Mesenchymal stem cell (in vitro differentiated cells and primary cell): ENCODE measurements around the gene TLE3.

Experiments
- DNase-seq: peaks from one replicate; pipeline ENCODE4 v3.0.0-alpha.2; 2013
- H2AFZ ChIP-seq: one replicate; pipeline ENCODE4 v1.6.1; 2013; ENCODE audit warnings: low read depth, mild to moderate bottlenecking, control low read depth, inconsistent platforms, low read length, moderate library complexity
- H2AK5ac ChIP-seq: 2 replicates; pipeline ENCODE4 v1.6.1; 2013; ENCODE audit warnings: low read length, moderate library complexity, mild to moderate bottlenecking, inconsistent platforms; ENCODE audit not compliant: severe bottlenecking
- H2BK120ac ChIP-seq: one replicate; pipeline ENCODE4 v1.6.1; 2013; ENCODE audit warnings: low read depth, mild to moderate bottlenecking, inconsistent platforms, low read length, moderate library complexity
- H2BK12ac ChIP-seq, 2 experiments: one replicate each; pipeline ENCODE4 v1.6.1; 2013; ENCODE audit warnings: inconsistent platforms in 2 of 2, low read length in 2 of 2, mild to moderate bottlenecking in 2 of 2, moderate library complexity in 2 of 2, control low read depth in 1 of 2
- H2BK15ac ChIP-seq: one replicate; pipeline ENCODE4 v1.6.1; 2013; ENCODE audit warnings: mild to moderate bottlenecking, low read depth, inconsistent platforms; ENCODE audit not compliant: poor library complexity, severe bottlenecking
- H2BK5ac ChIP-seq: 2 replicates; pipeline ENCODE4 v1.6.1; 2013; ENCODE audit warnings: low read depth, mild to moderate bottlenecking, low read length, control low read depth, inconsistent platforms; ENCODE audit not compliant: poor library complexity, severe bottlenecking
- H3K14ac ChIP-seq, 2 experiments: one replicate each; pipeline ENCODE4 v1.6.1; 2013; ENCODE audit warnings: inconsistent platforms in 2 of 2, low read length in 2 of 2, control low read depth in 1 of 2, mild to moderate bottlenecking in 1 of 2, moderate library complexity in 1 of 2
- H3K18ac ChIP-seq, 2 experiments: one replicate each; pipeline ENCODE4 v1.6.1; 2013; ENCODE audit warnings: inconsistent platforms in 2 of 2, low read length in 2 of 2, control low read depth in 1 of 2, low read depth in 1 of 2, mild to moderate bottlenecking in 1 of 2
- H3K23ac ChIP-seq, 2 experiments: one replicate each; pipeline ENCODE4 v1.6.1; 2013; ENCODE audit warnings: inconsistent platforms in 2 of 2, low read length in 2 of 2, mild to moderate bottlenecking in 2 of 2, moderate library complexity in 2 of 2, control low read depth in 1 of 2
- H3K27ac ChIP-seq: 2 replicates; pipeline ENCODE4 v1.5.1; 2013; ENCODE audit warnings: mild to moderate bottlenecking, moderate library complexity, low read length, control low read depth, inconsistent platforms; ENCODE audit not compliant: poor library complexity, severe bottlenecking
- H3K27me3 ChIP-seq, 2 experiments: 2 replicates each; pipeline versions ENCODE4 v1.6.1 to v1.7.0; 2013; ENCODE audit warnings: low read length in 2 of 2, mild to moderate bottlenecking in 2 of 2, moderate library complexity in 2 of 2, control low read depth in 1 of 2, inconsistent platforms in 1 of 2; ENCODE audit not compliant: control insufficient read depth in 1 of 2, insufficient read depth in 1 of 2
- H3K36me3 ChIP-seq, 2 experiments: 2 replicates each; pipeline versions ENCODE4 v1.6.1 to v1.7.0; 2013; ENCODE audit warnings: low read length in 2 of 2, control low read depth in 1 of 2, inconsistent platforms in 1 of 2, low read depth in 1 of 2, mild to moderate bottlenecking in 1 of 2; ENCODE audit not compliant: insufficient read depth in 2 of 2, control insufficient read depth in 1 of 2
- H3K4ac ChIP-seq, 2 experiments: one replicate each; pipeline ENCODE4 v1.6.1; 2013; ENCODE audit warnings: inconsistent platforms in 2 of 2, low read length in 2 of 2, mild to moderate bottlenecking in 2 of 2, moderate library complexity in 2 of 2, control low read depth in 1 of 2, low read depth in 1 of 2
- H3K4me1 ChIP-seq: 2 replicates; pipeline ENCODE4 v1.6.1; 2013; ENCODE audit warnings: low read depth, low read length, control low read depth; ENCODE audit not compliant: control insufficient read depth, insufficient read depth
- H3K4me2 ChIP-seq: 2 replicates; pipeline ENCODE4 v1.6.1; 2013; ENCODE audit warnings: low read length, mild to moderate bottlenecking, inconsistent platforms; ENCODE audit not compliant: poor library complexity, severe bottlenecking
- H3K4me3 ChIP-seq, 2 experiments: 2 replicates each; pipeline versions ENCODE4 v1.5.1 to v1.7.0; 2013; ENCODE audit warnings: low read length in 2 of 2, mild to moderate bottlenecking in 2 of 2, control low read depth in 1 of 2, low read depth in 1 of 2; ENCODE audit not compliant: insufficient read depth in 1 of 2
- H3K79me1 ChIP-seq: replicated peaks from 2 replicates; pipeline ENCODE4 v1.6.1; 2013; ENCODE audit warnings: mild to moderate bottlenecking, control low read depth, low read length, inconsistent platforms; ENCODE audit not compliant: poor library complexity, severe bottlenecking
- H3K9ac ChIP-seq: 2 replicates; pipeline ENCODE4 v1.7.0; 2013; ENCODE audit warnings: mild to moderate bottlenecking, low read length, moderate library complexity
- H3K9me3 ChIP-seq: 2 replicates; pipeline ENCODE4 v1.7.0; 2013; ENCODE audit warnings: mild to moderate bottlenecking, low read length; ENCODE audit not compliant: control insufficient read depth
- H4K8ac ChIP-seq: one replicate; pipeline ENCODE4 v1.6.1; 2013; ENCODE audit warnings: inconsistent platforms, mild to moderate bottlenecking, low read length, moderate library complexity
- H4K91ac ChIP-seq: one replicate; pipeline ENCODE4 v1.6.1; 2013; ENCODE audit warnings: mild to moderate bottlenecking, low read length, inconsistent platforms
- WGBS: methylation state at CpG from one replicate; pipeline ENCODE4 v1.1.7; 2013; ENCODE audit warnings: mixed read lengths; 5-methylcytosine and 5-hydroxymethylcytosine counted together

TLE3 gene

DNA sequence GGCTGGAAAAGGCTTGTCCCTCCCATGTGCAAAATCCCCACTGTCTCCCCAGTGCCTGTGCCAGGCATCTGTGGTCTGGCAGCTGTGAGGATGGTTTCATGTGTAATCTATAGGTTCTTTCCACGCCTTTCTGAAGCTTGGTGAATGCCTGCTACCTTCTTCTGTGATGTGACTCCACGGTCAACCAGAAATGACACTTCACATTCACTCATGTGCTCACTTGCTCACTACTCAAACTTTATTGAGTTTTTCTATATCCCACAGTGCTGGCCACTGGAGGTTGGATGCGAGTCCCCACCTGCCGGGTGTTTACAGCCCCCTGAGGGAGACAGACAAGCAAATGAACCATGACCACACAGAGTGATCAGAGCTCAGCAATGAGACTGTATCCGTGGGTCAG is 27.9 kb upstream of the TLE3 start:
- no peak overlapping the region for H2BK15ac ChIP-seq
- no peak overlapping the region for H4K8ac ChIP-seq
- no peak overlapping the region for H2BK5ac ChIP-seq
- no peak overlapping the region for H3K4me2 ChIP-seq
- no peak overlapping the region for H3K4me3 ChIP-seq
- no peak overlapping the region for H2AK5ac ChIP-seq
- H4K91ac ChIP-seq: no peak overlapping the region
- H3K18ac ChIP-seq: no peak overlapping the region
- whole genome bisulfite sequencing: 80% methylated on average over 5 of the region's 5 CpGs
- no peak overlapping the region for H2BK12ac ChIP-seq
- H3K23ac ChIP-seq: no peak overlapping the region
- peaks cover 29 to 63% of the 10 kb centered on the region in 2 experiments for H3K27me3 ChIP-seq
- no peak overlapping the region for H3K14ac ChIP-seq
- no peaks in the 10 kb centered on the region for H3K36me3 ChIP-seq
- H3K79me1 ChIP-seq: no peaks in the 10 kb centered on the region
- H3K4ac ChIP-seq: no peak overlapping the region
- peaks cover 6% of the 10 kb centered on the region for H3K4me1 ChIP-seq
- DNase-seq: no peak
- no peak overlapping the region for H3K27ac ChIP-seq
- no peak overlapping the region for H2AFZ ChIP-seq
- no peak overlapping the region for H3K9ac ChIP-seq
- H2BK120ac ChIP-seq: no peak overlapping the region
- H3K9me3 ChIP-seq: no peaks in the 10 kb centered on the region

DNA sequence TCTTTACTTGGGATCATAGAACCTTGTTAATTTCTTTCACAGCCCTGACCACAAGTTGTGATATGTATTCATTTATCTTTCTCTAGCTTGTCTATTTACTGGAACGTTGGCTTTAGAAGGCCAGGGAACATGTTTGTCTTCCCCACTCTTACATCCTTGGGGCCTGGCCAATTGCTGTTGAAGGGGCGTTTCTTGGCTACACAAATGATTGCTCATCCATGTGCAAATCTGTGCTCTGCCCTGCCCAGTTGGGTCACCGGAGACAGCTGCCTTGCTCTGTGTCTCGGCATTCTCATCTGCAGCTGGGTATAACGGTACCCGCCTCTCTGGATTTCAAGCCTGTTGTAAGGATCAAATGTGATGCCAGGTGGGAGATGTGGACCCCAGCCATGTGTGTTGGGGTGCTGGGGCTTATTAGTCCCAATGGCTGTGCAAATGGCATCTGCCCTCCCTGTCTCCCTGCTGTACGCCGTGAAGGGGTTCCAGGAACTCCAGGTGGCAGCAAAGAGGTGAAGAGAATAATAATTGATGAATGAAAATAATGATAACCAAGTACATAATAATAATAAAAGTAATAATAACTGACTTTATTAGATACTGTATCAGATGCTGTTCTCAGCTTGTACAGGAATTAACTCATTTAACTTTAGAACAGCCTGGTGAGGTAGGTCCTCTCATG is 24.0 kb upstream of the TLE3 start:
- Histone ChIP-seq H3K79me1 (no peaks in the 10 kb centered on the region), H3K4me1 (peaks cover 6% of the 10 kb centered on the region), H3K23ac (no peak overlapping the region), H3K18ac (no peak overlapping the region), H2AK5ac (no peak overlapping the region), H3K9me3 (no peaks in the 10 kb centered on the region), H2BK12ac (no peak overlapping the region), H2BK15ac (no peak overlapping the region), H4K91ac (no peak overlapping the region), H3K36me3 (no peaks in the 10 kb centered on the region), H2BK5ac (no peak overlapping the region), H2BK120ac (no peak overlapping the region), H2AFZ (no peak overlapping the region), H3K14ac (no peak overlapping the region), H3K4ac (no peak overlapping the region), H3K4me3 (peak overlapping the region in 1 of 2 experiments; percentile 3), H3K27me3 (peaks cover 38 to 50% of the 10 kb centered on the region in 2 experiments), H4K8ac (no peak overlapping the region), H3K4me2 (no peak overlapping the region), H3K27ac (no peak overlapping the region), H3K9ac (peak overlapping the region; percentile 45)
- WGBS: 78% methylated on average over 6 of the region's 8 CpGs
- peak; percentile 60 for DNase-seq

DNA sequence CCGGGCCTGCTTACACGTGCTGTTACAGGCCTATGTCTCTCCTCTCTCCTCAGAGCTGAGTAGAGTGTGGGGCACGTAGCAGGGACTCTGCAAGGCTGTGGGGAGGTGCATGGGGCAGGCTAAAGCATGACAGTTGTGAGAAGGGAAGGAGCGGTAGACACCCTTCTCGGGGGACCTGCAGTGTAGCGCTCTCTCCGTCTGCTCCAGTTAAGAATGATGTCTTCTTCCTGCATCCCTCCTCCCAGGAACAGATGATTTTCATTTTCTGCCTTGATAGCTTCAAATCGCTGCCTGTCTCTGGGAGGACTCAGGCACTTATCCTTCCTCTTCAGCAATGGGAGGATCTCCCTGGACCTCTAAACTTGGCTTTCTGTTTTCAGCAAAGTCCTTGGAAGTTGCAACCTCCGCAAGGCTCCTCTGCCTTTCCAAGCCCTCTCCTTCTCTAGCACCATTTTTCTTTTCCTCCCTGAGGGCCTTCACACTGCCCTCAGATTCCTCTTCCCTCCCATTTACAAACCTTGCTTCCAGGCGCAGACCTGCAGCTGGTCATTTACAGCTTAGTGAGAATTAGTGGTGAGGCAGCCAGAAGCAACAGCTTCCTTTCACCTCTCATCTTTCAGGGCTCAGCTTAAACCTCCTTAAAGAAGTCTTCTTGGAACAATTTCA is 23.4 kb upstream of the TLE3 start:
- H3K9ac ChIP-seq: peak overlapping the region; percentile 45
- H2BK15ac ChIP-seq: no peak overlapping the region
- H3K27me3 ChIP-seq: peaks cover 44 to 49% of the 10 kb centered on the region in 2 experiments
- H2BK5ac ChIP-seq: no peak overlapping the region
- no peak overlapping the region for H2BK120ac ChIP-seq
- peak overlapping the region in 1 of 2 experiments; percentile 3 for H3K4me3 ChIP-seq
- H3K4ac ChIP-seq: no peak overlapping the region
- no peak overlapping the region for H3K14ac ChIP-seq
- H3K79me1 ChIP-seq: no peaks in the 10 kb centered on the region
- peaks cover 6% of the 10 kb centered on the region for H3K4me1 ChIP-seq
- no peaks in the 10 kb centered on the region for H3K9me3 ChIP-seq
- H3K4me2 ChIP-seq: no peak overlapping the region
- H2AK5ac ChIP-seq: no peak overlapping the region
- no peak overlapping the region for H4K91ac ChIP-seq
- WGBS: 77% methylated on average over 9 of the region's 10 CpGs
- peak overlapping the region in 1 of 2 experiments; percentile 29 for H3K18ac ChIP-seq
- no peak overlapping the region for H2AFZ ChIP-seq
- H3K36me3 ChIP-seq: no peaks in the 10 kb centered on the region
- no peak overlapping the region for H2BK12ac ChIP-seq
- H4K8ac ChIP-seq: no peak overlapping the region
- no peak overlapping the region for H3K23ac ChIP-seq
- no peak for DNase-seq
- no peak overlapping the region for H3K27ac ChIP-seq

DNA sequence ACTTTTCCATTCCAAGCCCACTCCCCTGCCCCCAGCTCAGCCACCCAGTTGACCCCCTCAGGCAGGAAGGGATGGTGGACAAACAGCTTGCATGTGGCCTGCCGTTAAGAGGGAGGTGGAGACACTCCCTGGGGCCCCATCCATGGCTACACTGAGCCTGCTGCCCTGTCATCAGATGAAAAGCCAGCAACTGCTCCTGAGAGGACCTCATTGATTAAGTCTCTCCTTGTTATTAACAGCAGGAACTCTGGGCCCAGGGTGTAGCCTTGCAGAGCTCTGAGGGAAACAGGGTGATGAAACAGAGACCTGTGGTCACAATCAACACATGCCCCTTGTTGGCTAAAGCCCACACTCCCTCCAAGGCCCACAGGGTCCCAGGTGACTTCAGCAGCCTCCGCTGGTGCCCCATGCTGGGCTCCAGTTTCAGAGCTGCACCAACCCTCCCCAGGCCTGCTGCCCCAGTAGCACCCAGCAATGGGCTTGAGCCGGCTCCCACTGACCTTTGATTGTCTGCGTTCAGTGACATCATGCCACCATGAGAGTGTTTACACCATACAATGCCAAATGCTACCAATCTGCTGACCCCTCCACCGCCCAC is 22.3 kb upstream of the TLE3 start:
- peaks cover under 1% of the 10 kb centered on the region for H3K4me1 ChIP-seq
- no peak overlapping the region for H2BK5ac ChIP-seq
- H3K9ac ChIP-seq: no peak overlapping the region
- H2AK5ac ChIP-seq: no peak overlapping the region
- no peak overlapping the region for H3K27ac ChIP-seq
- H3K23ac ChIP-seq: no peak overlapping the region
- H3K14ac ChIP-seq: no peak overlapping the region
- H3K36me3 ChIP-seq: no peaks in the 10 kb centered on the region
- no peak for DNase-seq
- no peak overlapping the region for H4K8ac ChIP-seq
- H3K18ac ChIP-seq: no peak overlapping the region
- no peaks in the 10 kb centered on the region for H3K79me1 ChIP-seq
- no peak overlapping the region for H2BK15ac ChIP-seq
- no peak overlapping the region for H2BK120ac ChIP-seq
- no peak overlapping the region for H3K4me2 ChIP-seq
- no peak overlapping the region for H3K4ac ChIP-seq
- no peaks in the 10 kb centered on the region for H3K9me3 ChIP-seq
- WGBS: 84% methylated on average over 5 of the region's 5 CpGs
- peak overlapping the region in 1 of 2 experiments; percentile 6 for H2BK12ac ChIP-seq
- peaks cover 36 to 38% of the 10 kb centered on the region in 2 experiments for H3K27me3 ChIP-seq
- H3K4me3 ChIP-seq: no peak overlapping the region
- no peak overlapping the region for H2AFZ ChIP-seq
- H4K91ac ChIP-seq: peak overlapping the region; percentile 23
